ENCODE results near the gene CTXN1.

GRCh38 chr19:7883105-7883504, 42.8 kb downstream of the CTXN1 start:
- TF ChIP-seq CTCF (conservative IDR thresholded peaks at IDR 0.05) (no peak), EZH2 (IDR thresholded peaks at IDR 0.05; ENCODE audit: low read depth) (no peak)
